ENCODE measurements around the gene PCDHGA9.

DNA sequence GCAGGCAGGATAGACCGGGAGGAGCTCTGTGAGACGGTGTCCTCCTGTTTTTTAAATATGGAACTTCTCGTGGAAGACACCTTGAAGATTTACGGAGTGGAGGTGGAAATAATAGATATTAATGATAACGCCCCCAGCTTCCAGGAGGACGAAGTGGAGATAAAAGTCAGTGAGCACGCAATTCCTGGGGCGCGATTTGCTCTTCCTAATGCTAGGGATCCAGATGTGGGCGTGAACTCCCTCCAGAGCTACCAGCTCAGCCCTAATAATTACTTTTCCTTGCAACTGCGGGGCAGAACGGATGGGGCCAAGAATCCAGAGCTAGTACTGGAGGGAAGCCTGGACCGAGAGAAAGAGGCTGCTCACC, 18.9 kb downstream of the PCDHGA9 start:
- TF ChIP-seq CTCF (conservative IDR thresholded peaks at IDR 0.05; ENCODE audit: low read length) (no peak), EZH2phosphoT487 (IDR thresholded peaks at IDR 0.05; ENCODE audit: borderline replicate concordance, low read depth, low read length) (no peak)

Data from OCI-LY7 (cell line).